CD4-positive, alpha-beta memory T cell (primary cell): ENCODE measurements around the gene RABEP2. TPM values are rescaled to one million over a fixed set of nuclear protein-coding genes. Genes with fewer than 3 reads are reported as not detected.
"Not testable (repeated sequence)": the region's sequence is repeated elsewhere in the genome, so short reads cannot be mapped to it uniquely, and the experiment has no call there.

Experiments
- CTCF ChIA-PET: fragments of 350-600 bp; sonication (Branson Sonifier 250); formaldehyde crosslinking; loops from one replicate; lab custom pipeline; 2021; ENCODE audit warnings: inconsistent platforms; ENCODE audit not compliant: partially characterized antibody; lab: Charles Lee
- POLR2A ChIA-PET: fragments of 350-600 bp; sonication (Branson Sonifier 250); formaldehyde crosslinking; loops from one replicate; lab custom pipeline; 2021; ENCODE audit not compliant: partially characterized antibody; lab: Charles Lee
- DNase-seq, 5 donors: peaks; one replicate each; pipeline versions ENCODE4 v3.0.0 to v3.0.0-alpha.2; 2020 to 2022; ENCODE audit warnings: mixed read lengths in 1 of 5
- H3K27ac ChIP-seq: one replicate; pipeline ENCODE4 v1.7.0; 2013; ENCODE audit warnings: low read depth, low read length
- H3K27me3 ChIP-seq: 2 replicates; pipeline ENCODE4 v1.7.0; 2013; ENCODE audit warnings: mild to moderate bottlenecking, low read length, moderate library complexity; ENCODE audit not compliant: insufficient read depth
- H3K36me3 ChIP-seq: 2 replicates; pipeline ENCODE4 v1.7.0; 2013; ENCODE audit warnings: mild to moderate bottlenecking, low read length, moderate library complexity; ENCODE audit not compliant: insufficient read depth
- H3K4me1 ChIP-seq: 2 replicates; pipeline ENCODE4 v1.7.0; 2013; ENCODE audit warnings: mild to moderate bottlenecking, low read length, moderate library complexity; ENCODE audit not compliant: insufficient read depth
- H3K4me3 ChIP-seq, 2 donors: one replicate each; pipeline ENCODE4 v1.7.0; 2013; ENCODE audit warnings: low read length in 2 of 2, mild to moderate bottlenecking in 1 of 2
- H3K9me3 ChIP-seq, 2 donors: one replicate each; pipeline ENCODE4 v1.7.0; 2013; ENCODE audit warnings: low read length in 2 of 2, control low read depth in 1 of 2; ENCODE audit not compliant: control insufficient read depth in 1 of 2
- H3K27ac Mint-ChIP-seq, 7 donors: one replicate each; pipeline ENCODE4 v1.8.0; 2020 to 2021; ENCODE audit warnings: mixed read lengths in 7 of 7, mild to moderate bottlenecking in 6 of 7, inconsistent platforms in 3 of 7, moderate library complexity in 3 of 7
- H3K27me3 Mint-ChIP-seq, 2 donors: one replicate each; pipeline ENCODE4 v1.8.0; 2020 to 2021; ENCODE audit warnings: mixed read lengths in 2 of 2
- H3K36me3 Mint-ChIP-seq, 2 donors: one replicate each; pipeline ENCODE4 v1.8.0; 2020 to 2021; ENCODE audit warnings: mixed read lengths in 2 of 2, inconsistent platforms in 1 of 2, mild to moderate bottlenecking in 1 of 2
- H3K4me1 Mint-ChIP-seq, 4 donors: one replicate each; pipeline ENCODE4 v1.8.0; 2020 to 2021; ENCODE audit warnings: mixed read lengths in 4 of 4, mild to moderate bottlenecking in 1 of 4
- H3K4me3 Mint-ChIP-seq, 8 donors: one replicate each; pipeline ENCODE4 v1.8.0; 2020 to 2021; ENCODE audit warnings: mixed read lengths in 8 of 8, mild to moderate bottlenecking in 7 of 8, moderate library complexity in 6 of 8, inconsistent platforms in 3 of 8
- H3K9me3 Mint-ChIP-seq, 8 donors: one replicate each; pipeline ENCODE4 v1.8.0; 2020 to 2021; ENCODE audit warnings: mixed read lengths in 8 of 8, mild to moderate bottlenecking in 5 of 8, inconsistent platforms in 3 of 8, moderate library complexity in 1 of 8
- intact Hi-C: fragments of 100-400 bp; cut with micrococcal nuclease; formaldehyde crosslinking; loops from one replicate; pipeline ENCODE4 v1.15.1; 2023
- polyA plus RNA-seq, 2 donors: library from polyadenylated mRNA; unstranded; fragments of 300-500 nt; fragmentation: Illumina TruSeq; gene quantifications; one replicate each; pipeline ENCODE4 v1.2.3, GENCODE V29; 2021
- total RNA-seq, 2 experiments: library from RNA; stranded (reverse); gene quantifications; one replicate each; pipeline ENCODE4 v1.2.3, GENCODE V29; 2021

Gene RABEP2
- total and polyA plus RNA-seq, 4 experiments from 2014 or later, result 3.1 to 29.0 (median 15.4) TPM

DNA sequence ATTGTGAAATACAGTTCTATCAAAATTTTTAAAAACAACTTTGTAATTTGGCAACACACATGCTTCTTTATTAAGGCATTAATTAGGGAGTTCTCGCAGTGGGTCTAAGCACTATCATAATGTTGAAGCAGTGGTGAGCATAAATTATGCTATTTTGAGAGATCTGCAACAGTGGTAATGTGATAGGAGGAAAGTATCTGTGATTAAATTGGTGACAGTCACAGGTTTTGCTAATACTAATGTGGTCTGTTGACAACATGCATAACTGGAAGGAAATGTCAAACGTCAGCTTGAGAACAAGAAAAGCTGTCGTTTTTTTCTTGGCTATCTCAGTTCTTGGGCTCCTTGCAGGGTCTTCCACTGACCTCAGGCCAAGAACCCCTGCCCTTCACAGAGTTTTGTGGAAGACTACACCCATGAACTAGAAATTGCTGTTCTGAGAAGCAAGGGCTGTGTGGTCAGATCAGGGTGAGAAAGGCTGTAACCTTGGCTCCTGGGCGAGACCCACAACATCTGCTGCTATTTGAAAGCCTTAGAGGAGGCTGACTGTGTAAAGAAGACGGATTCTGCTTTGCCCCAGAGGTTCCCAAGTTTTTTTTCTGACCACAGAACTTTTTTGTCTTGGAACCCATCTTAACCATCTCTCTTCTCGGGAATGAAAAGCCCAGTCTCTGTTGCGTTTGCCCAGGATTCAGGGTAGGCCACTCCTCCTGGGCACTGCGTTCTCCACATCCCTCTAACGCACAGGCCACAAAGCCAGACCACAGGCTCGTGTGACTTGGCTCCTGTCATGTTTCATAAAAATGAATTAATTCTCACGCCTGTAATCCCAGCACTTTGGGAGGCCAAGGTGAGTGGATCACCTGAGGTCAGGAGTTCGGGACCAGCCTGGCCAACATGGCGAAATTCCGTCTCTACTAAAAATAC, 32.8 kb downstream of the RABEP2 start:
- H3K9me3 ChIP-seq, result no peaks in the 10 kb centered on the region
- no peak overlapping the region for H3K27ac Mint-ChIP-seq
- H3K36me3 ChIP-seq, result no peaks in the 10 kb centered on the region
- no peaks in the 10 kb centered on the region for H3K4me1 Mint-ChIP-seq
- no peaks in the 10 kb centered on the region for H3K4me1 ChIP-seq
- H3K27ac ChIP-seq, result no peak overlapping the region
- CTCF ChIA-PET, result no interaction called here
- POLR2A ChIA-PET, result no interaction called here
- no peaks in the 10 kb centered on the region for H3K9me3 Mint-ChIP-seq
- H3K36me3 Mint-ChIP-seq, result no peaks in the 10 kb centered on the region
- H3K27me3 ChIP-seq, result no peaks in the 10 kb centered on the region
- H3K4me3 Mint-ChIP-seq, result no peak overlapping the region
- no peak overlapping the region for H3K4me3 ChIP-seq
- intact Hi-C loops, result no loop called here
- no peak for DNase-seq
- no peaks in the 10 kb centered on the region for H3K27me3 Mint-ChIP-seq

DNA sequence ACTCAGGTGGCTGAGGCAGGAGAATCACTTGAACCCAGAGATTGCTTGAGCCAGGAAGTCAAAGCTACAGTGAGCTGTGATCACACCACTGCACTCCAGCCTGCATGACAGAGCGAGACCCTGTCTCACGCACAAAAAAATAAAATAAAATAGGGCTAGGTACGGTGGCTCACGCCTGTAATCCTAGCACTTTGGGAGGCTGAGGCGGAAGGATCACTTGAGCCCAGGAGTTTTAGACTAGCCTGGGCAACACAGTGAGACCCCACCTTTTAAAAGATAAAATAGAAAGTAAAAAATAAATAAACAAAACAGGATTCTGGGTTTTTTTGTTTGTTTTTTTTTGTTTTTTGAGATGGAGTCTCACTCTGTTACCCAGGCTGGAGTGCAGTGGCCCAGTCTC, 34.7 kb downstream of the RABEP2 start:
- H3K4me3 ChIP-seq, H3K27me3 Mint-ChIP-seq, H3K4me1 ChIP-seq, DNase-seq, H3K36me3 ChIP-seq, H3K4me1 Mint-ChIP-seq, intact Hi-C loops, H3K27me3 ChIP-seq, H3K27ac ChIP-seq, H3K4me3 Mint-ChIP-seq, H3K36me3 Mint-ChIP-seq, H3K9me3 ChIP-seq, H3K9me3 Mint-ChIP-seq, H3K27ac Mint-ChIP-seq, CTCF ChIA-PET, POLR2A ChIA-PET: not testable (repeated sequence)

DNA sequence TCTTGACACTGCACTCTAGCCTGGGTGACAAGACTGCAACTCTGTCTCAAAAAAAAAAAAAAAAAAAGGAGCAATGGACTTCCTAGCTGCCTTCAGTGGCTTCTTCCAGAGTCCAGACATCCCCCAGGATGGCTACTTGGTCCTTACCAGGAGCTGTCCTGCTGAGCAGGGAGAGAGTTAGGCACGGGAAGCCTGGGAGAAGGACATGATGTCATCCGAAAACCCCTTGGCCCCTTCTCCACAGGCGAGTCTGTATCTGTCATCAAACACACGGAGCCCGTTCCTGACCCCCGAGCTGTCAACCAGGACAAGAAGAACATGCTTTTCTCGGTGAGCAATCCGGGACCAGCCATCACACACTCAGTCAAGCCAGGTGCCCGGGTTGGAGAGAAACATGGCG, 38.1 kb downstream of the RABEP2 start:
- Histone ChIP-seq H3K9me3 (no peaks in the 10 kb centered on the region), H3K27me3 (no peaks in the 10 kb centered on the region), H3K36me3 (no peaks in the 10 kb centered on the region), H3K4me3 (no peak overlapping the region), H3K4me1 (no peaks in the 10 kb centered on the region), H3K27ac (no peak overlapping the region)
- ChIA-PET CTCF (no interaction called here), POLR2A (no interaction called here)
- Mint-ChIP-seq H3K36me3 (no peaks in the 10 kb centered on the region), H3K4me3 (no peak overlapping the region), H3K9me3 (peaks cover 0 to 1% (median 0%) of the 10 kb centered on the region in 8 donors), H3K4me1 (no peaks in the 10 kb centered on the region), H3K27me3 (peaks cover 0 to 4% of the 10 kb centered on the region in 2 donors), H3K27ac (no peak overlapping the region)
- intact Hi-C loops, result no loop called here
- DNase-seq, result no peak

GRCh38 chr16:28884045-28884444, 41.0 kb downstream of the RABEP2 start:
- H3K4me1 Mint-ChIP-seq, result peaks cover 3 to 17% (median 7%) of the 10 kb centered on the region in 4 donors
- peak overlapping the region in 2 of 7 donors; percentile 55 to 64 for H3K27ac Mint-ChIP-seq
- no peak overlapping the region for H3K27ac ChIP-seq
- no peaks in the 10 kb centered on the region for H3K9me3 ChIP-seq
- H3K4me3 Mint-ChIP-seq, result peak overlapping the region in 1 of 8 donors; percentile 58
- H3K9me3 Mint-ChIP-seq, result peaks cover 0 to 1% (median 0%) of the 10 kb centered on the region in 8 donors
- no peak for DNase-seq
- H3K36me3 ChIP-seq, result no peaks in the 10 kb centered on the region
- POLR2A ChIA-PET, result interaction anchor here (0.5 kb wide), 1 partner anchor 45 kb away, joined by 3 read pairs; no protein-coding TSS in a partner anchor
- intact Hi-C loops, result no loop called here
- peaks cover 12% of the 10 kb centered on the region for H3K4me1 ChIP-seq
- no peaks in the 10 kb centered on the region for H3K36me3 Mint-ChIP-seq
- CTCF ChIA-PET, result interaction anchor here (1.1 kb wide), 1 partner anchor 61 kb away, joined by 5 read pairs; no protein-coding TSS in a partner anchor
- H3K4me3 ChIP-seq, result no peak overlapping the region
- H3K27me3 ChIP-seq, result no peaks in the 10 kb centered on the region
- H3K27me3 Mint-ChIP-seq, result peaks cover 0 to 7% of the 10 kb centered on the region in 2 donors

- intact Hi-C loops, result no loop called here
- Histone ChIP-seq H3K27ac (no peak overlapping the region), H3K27me3 (no peaks in the 10 kb centered on the region), H3K4me1 (peaks cover 13% of the 10 kb centered on the region), H3K4me3 (no peak overlapping the region), H3K36me3 (no peaks in the 10 kb centered on the region), H3K9me3 (no peaks in the 10 kb centered on the region)
- Mint-ChIP-seq H3K4me1 (peaks cover 3 to 18% (median 11%) of the 10 kb centered on the region in 4 donors), H3K27ac (peak overlapping the region in 3 of 7 donors; percentile 55 to 85 (median 64)), H3K9me3 (peaks cover 0 to 1% (median 0%) of the 10 kb centered on the region in 8 donors), H3K36me3 (no peaks in the 10 kb centered on the region), H3K4me3 (peak overlapping the region in 1 of 8 donors; percentile 45), H3K27me3 (peaks cover 0 to 7% of the 10 kb centered on the region in 2 donors)
- POLR2A ChIA-PET, result interaction anchor here (0.5 kb wide), 1 partner anchor 44 kb away, joined by 3 read pairs; no protein-coding TSS in a partner anchor
- CTCF ChIA-PET, result interaction anchor here (1.1 kb wide), 1 partner anchor 62 kb away, joined by 5 read pairs; no protein-coding TSS in a partner anchor
- no peak for DNase-seq
Measured at GRCh38 chr16:28883221-28883996, 41.6 kb downstream of the RABEP2 start.

DNA sequence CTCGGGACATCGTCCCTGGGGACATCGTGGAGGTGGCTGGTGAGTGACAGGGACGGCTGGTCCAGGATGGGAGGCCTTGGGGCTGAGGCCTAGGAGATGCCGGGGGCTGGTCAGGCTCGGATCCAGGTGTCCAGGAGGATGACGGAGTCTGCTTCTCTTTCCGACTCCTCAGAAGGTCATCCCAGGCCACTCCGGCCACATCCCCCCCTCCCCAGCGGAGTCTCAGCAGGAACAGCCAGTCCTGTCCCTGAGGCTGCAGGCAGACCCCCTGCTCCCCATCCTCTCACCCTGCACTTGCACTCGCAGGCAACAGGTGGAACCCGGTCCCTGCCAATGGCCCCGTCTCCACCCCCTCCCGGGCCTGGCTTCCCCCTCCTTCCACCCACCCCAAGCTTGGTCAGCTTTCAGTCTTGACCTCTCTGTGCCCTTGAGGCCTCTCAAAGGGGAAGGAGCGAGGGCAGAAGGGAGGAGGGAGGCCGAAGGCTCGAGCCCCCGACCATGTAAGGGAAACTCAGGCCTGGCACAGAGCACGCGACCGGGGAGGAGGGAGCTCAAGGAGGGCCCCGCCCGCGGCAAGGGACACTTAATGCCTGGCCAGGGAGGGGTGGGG, 42.4 kb downstream of the RABEP2 start:
- ChIA-PET POLR2A (no interaction called here), CTCF (no interaction called here)
- no peak overlapping the region for H3K4me3 Mint-ChIP-seq
- Histone ChIP-seq H3K27me3 (no peaks in the 10 kb centered on the region), H3K9me3 (no peaks in the 10 kb centered on the region), H3K4me1 (peaks cover 13% of the 10 kb centered on the region), H3K36me3 (no peaks in the 10 kb centered on the region), H3K27ac (no peak overlapping the region), H3K4me3 (no peak overlapping the region)
- no peak overlapping the region for H3K27ac Mint-ChIP-seq
- peaks cover 3 to 18% (median 11%) of the 10 kb centered on the region in 4 donors for H3K4me1 Mint-ChIP-seq
- no peaks in the 10 kb centered on the region for H3K36me3 Mint-ChIP-seq
- H3K9me3 Mint-ChIP-seq, result peaks cover 0 to 1% (median 0%) of the 10 kb centered on the region in 8 donors
- peaks cover 0 to 7% of the 10 kb centered on the region in 2 donors for H3K27me3 Mint-ChIP-seq
- no peak for DNase-seq
- intact Hi-C loops, result no loop called here
